HG02798 (cell line): ENCODE results near the gene ST14.

ENCODE experiments used
- ATAC-seq: cut with Tn5 transposase; IDR thresholded peaks from one replicate; pipeline ENCODE4 v1.9.1; 2021; ENCODE audit warnings: mild to moderate bottlenecking; ENCODE audit not compliant: unreplicated experiment, poor library complexity

Gene ST14

GRCh38 chr11:130202818-130203689 lies 43.5 kb downstream of the ST14 start:
- ATAC-seq, result no peak

DNA sequence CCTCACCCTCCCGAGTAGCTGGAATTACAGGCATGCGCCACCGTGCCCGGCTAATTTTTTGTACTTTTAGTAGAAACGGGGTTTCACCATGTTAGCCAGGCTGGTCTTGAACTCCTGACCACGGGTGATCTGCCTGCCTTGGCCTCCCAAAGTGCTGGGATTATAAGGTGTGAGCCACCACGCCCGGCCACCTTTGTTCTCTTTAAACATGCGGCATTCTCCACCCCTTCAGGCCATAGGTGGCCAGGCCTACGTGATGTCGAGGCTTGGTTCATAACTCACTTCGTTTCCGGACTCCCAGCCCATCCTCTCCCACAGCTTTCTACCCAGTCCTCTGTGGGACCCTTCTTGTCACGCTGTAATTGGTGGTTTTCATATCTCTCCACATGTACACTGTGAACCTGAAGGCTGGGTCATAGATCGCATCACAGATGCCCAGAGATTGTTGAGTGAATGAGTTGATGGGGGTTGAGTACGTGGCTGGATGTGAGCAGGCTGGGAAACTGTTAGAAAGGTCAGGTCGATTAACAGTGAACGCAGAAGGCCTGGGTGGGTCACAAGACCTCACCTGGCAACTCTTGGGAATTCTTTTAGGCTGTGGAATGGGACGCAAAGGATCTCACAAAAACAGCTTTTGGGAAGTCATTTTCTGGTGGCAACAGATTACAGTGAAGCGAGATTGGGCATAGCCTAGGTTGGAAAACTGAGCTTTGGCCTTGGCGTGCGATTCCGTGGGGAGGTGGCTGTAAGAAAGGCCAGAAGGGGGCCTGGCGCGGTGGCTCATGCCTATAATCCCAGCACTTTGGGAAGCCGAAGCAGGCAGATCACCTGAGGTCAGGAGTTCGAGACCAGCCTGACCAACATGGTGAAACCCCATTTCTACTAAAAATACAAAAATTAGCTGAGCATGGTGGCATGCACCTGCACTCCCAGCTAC lies 44.5 kb downstream of the ST14 start:
- no peak for ATAC-seq

DNA sequence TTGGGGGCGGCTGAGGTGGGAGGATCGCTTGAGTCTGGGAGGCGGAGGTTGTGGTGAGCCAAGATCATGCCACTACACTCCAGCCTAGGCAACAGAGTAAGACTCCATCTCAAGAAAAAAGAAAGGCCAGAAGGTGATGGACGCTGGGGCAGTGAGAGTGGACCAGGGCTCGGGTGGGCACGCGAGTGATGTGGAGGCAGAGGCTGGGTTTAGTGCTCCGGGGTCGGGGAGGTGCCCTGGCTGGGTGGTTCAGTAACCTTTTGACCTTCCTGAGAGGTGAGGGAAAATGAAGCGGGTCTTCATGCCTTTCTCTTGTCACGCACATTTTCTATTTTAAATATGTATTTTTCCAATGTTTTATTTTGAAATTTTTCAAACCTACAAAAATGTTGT lies 45.1 kb downstream of the ST14 start:
- no peak for ATAC-seq

DNA sequence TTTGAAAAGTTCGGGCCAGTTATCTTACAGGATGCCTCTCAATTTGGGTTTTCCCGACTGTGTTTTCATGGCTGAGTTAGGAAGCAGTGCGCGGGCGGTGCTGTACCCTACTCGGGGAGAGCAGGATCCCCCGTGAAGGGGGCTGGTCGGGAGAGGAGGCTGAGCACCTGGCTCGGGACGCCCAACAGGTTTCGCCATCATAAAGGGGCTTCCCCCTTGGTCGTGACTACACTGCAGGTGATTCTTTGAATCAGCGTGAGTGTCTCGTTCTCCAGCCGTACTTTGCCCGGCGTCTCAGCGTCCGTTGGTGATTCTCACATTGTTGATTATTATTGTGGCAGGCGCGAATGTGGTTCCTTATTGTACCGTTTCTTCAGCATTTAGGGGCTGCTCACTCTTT lies 46.6 kb downstream of the ST14 start:
- ATAC-seq, result no peak

- ATAC-seq, result no peak
These were observed 48.9 kb downstream of the ST14 start for GRCh38 chr11:130208241-130209127.

GRCh38 chr11:130209128-130209932 lies 49.7 kb downstream of the ST14 start:
- no peak for ATAC-seq

- ATAC-seq, result no peak
These were observed 50.6 kb downstream of the ST14 start for GRCh38 chr11:130209954-130210854.

GRCh38 chr11:130211144-130211543 lies 51.6 kb downstream of the ST14 start:
- no peak for ATAC-seq

GRCh38 chr11:130211781-130212401 lies 52.3 kb downstream of the ST14 start:
- no peak for ATAC-seq

- no peak for ATAC-seq
These were observed 52.9 kb downstream of the ST14 start for GRCh38 chr11:130212431-130212961.

GRCh38 chr11:130213143-130213978 lies 53.8 kb downstream of the ST14 start:
- peak; percentile 82 for ATAC-seq

DNA sequence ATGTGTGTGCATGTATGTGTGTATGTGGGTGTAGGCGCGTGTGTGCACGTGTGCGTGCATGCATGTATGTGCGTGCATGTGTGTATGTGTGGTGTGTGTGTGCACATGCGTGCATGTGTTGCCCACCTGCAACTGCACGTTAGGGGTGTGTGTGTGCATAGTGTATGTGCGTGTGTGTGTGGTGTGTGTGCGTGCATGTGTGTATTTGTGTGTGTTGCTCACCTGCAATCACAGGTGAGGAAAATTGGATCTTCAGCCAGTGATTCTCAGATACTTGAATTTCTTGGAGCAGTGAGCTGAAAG lies 54.3 kb downstream of the ST14 start:
- no peak for ATAC-seq

DNA sequence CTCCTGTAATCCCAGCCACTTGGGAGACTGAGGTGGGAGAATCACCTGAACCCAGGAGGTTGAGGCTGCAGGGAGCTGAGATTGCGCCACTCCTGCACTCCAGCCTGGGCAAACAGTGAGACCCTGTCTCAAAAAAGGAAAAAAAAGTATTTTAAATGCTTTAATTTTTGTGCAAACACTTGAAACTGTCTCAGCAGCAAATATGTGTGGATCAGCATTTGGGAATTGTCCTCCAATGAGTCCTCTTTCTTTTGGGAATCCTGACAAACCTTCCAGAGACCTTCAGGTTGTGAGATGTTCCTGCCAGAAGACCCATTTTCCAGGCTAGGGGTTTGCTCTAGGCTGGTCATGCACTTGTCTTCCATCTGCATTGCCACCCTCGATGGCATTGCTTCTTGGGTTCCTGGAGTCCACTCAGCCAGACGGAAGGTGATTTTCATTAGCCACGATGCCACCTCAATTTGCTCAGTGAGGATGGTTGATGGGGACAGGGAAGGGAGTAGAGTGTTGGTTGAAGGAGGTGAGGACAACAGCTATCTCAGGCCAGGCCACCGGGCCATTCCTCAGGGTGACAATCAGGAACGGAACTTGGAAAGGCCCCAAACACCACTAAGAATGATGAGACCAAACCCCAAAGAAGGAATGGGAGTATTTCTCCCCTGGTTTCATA lies 55.4 kb downstream of the ST14 start:
- ATAC-seq, result no peak

DNA sequence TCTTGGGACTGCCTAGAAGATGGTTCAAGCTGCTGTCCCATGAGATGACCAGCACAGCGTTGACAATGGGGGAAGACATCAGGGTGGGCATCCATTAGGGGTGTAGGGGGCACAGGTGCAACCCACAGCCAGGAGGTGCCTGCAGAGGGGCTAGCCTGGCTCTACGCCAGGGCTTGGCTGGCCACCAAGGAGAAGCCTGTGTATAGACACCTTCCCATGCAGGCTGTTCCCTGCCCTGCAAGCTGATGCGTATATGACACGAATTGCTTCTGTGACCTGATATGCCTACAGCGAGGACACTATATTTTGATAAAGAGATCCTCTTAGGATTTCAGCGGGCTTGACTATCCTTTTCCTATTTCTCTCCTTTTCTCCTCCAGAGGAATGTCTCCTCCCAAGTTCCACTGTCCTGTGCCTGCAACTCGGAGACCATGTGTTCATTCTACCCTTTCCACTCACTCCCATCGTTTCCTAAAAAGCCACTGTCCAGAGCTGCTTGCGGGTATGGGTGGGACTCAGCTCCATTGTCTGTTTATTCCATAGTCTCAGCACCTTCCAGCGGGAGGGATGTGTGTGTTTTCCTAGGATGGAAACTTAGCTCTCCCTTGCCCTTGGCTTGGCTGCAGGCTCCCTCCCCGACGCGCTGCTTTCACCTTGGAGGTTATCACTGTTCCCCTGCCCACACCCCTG lies 56.1 kb downstream of the ST14 start:
- ATAC-seq, result no peak

DNA sequence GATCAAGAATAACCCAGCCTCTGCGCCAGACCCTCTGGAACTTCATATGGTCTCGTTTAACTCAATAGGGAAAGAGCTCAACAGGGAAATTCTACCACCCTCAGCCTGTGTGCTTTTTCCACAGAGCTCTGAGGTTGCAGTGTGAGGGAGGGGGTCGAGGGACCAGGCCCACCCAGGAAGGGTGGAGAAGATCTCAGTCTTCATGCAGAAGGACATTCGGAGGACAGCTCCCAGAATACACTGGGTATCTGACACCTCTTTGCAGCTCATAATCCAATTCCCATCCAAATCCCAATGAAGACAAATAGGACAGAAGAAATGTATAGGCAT lies 56.6 kb downstream of the ST14 start:
- ATAC-seq, result no peak

GRCh38 chr11:130216591-130217132 lies 57.1 kb downstream of the ST14 start:
- no peak for ATAC-seq
